Uterus (tissue), 2 donors: ENCODE measurements around the gene WNT6.

Source experiments
- POLR2A ChIP-seq, 2 donors: fragments of 450-650 bp; IDR thresholded peaks; one replicate each; pipeline ENCODE4 v1.6.1; 2016; ENCODE audit warnings: antibody characterized with exemption in 2 of 2, mild to moderate bottlenecking in 1 of 2, moderate library complexity in 1 of 2
- TF ChIP-seq, protein P1 (sequence below), 4 experiments: fragments of 200-600 bp in 2 of 4; fragments of 450-650 bp in 2 of 4; sonication (generic) in 2 of 4; IDR thresholded peaks; one replicate each; pipeline ENCODE4 v1.5.1; 2016 to 2019; ENCODE audit warnings: antibody characterized with exemption in 4 of 4, mild to moderate bottlenecking in 2 of 4, moderate library complexity in 1 of 4

DNA sequence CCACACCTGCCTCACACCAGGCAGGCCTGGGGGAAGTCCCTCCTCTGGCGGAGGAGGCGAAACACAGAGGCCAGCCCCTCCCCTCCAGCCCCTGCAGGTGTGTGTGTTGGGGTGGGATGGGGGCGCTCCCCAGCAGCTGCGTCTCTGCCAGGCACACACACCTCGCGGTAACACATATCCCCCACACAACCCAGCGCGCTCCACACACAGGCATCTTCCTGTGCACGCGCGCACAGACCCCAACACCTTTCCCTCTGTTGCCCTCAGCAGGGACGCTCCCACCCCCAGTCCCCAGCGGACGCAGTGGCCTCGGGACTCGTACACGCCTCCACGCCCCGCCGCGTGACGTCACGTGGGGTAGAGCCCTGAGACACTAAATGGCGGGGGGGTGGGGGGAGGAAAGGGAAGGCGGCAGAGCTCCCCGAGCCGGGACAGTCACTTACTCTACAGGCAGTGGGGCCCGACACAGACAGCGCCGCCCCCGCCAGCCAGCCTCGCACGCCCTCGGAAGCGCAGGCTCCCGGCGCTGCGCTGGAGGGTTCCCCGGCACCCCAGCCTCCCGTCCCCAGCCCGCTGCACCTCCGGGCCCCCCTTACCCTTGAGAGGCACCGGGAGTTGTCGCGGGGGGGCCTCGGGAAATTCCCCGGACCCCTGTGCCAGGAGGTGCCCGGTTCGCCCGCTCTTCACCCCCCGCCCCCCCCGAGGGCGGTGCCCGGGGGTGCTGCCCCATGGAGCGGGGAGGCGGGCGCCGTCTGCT is 20.7 kb downstream of the WNT6 start, which contains the start of gene WNT10A:
- TF ChIP-seq, protein P1, sequence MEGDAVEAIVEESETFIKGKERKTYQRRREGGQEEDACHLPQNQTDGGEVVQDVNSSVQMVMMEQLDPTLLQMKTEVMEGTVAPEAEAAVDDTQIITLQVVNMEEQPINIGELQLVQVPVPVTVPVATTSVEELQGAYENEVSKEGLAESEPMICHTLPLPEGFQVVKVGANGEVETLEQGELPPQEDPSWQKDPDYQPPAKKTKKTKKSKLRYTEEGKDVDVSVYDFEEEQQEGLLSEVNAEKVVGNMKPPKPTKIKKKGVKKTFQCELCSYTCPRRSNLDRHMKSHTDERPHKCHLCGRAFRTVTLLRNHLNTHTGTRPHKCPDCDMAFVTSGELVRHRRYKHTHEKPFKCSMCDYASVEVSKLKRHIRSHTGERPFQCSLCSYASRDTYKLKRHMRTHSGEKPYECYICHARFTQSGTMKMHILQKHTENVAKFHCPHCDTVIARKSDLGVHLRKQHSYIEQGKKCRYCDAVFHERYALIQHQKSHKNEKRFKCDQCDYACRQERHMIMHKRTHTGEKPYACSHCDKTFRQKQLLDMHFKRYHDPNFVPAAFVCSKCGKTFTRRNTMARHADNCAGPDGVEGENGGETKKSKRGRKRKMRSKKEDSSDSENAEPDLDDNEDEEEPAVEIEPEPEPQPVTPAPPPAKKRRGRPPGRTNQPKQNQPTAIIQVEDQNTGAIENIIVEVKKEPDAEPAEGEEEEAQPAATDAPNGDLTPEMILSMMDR (IDR thresholded peaks at IDR 0.05), result no peak
- no peak for TF ChIP-seq POLR2A (IDR thresholded peaks at IDR 0.05)
